Naive thymus-derived CD4-positive, alpha-beta T cell (primary cell): ENCODE measurements around the gene NTRK1. TPM values are rescaled to one million over a fixed set of nuclear protein-coding genes. Genes with fewer than 3 reads are reported as not detected.

ENCODE experiments used
- ATAC-seq: fragments of 150-1000 bp; cut with Tn5 transposase; 2 replicates; pipeline ENCODE4 v1.10.0; 2021; ENCODE audit warnings: mild to moderate bottlenecking, moderate library complexity
- CTCF ChIA-PET: fragments of 350-600 bp; sonication (Branson Sonifier 250); formaldehyde crosslinking; loops from one replicate; lab custom pipeline; 2021; ENCODE audit warnings: antibody characterized with exemption; lab: Charles Lee
- POLR2A ChIA-PET: fragments of 350-600 bp; sonication (Branson Sonifier 250); formaldehyde crosslinking; loops from one replicate; lab custom pipeline; 2021; ENCODE audit warnings: antibody characterized with exemption, inconsistent platforms; lab: Charles Lee
- DNase-seq, 9 donors: peaks; one replicate each; pipeline versions ENCODE4 v3.0.0 to v3.0.0-alpha.2; 2020 to 2022; ENCODE audit warnings: mixed read lengths in 1 of 9
- H3K27ac ChIP-seq: one replicate; pipeline ENCODE4 v1.7.0; 2013; ENCODE audit warnings: mild to moderate bottlenecking, low read depth, low read length, moderate library complexity
- H3K27me3 ChIP-seq, 2 donors: one replicate each; pipeline ENCODE4 v1.7.0; 2013; ENCODE audit warnings: low read length in 2 of 2, mild to moderate bottlenecking in 2 of 2, moderate library complexity in 2 of 2; ENCODE audit not compliant: control insufficient read depth in 2 of 2, insufficient read depth in 2 of 2
- H3K36me3 ChIP-seq, 3 experiments: 1 replicate in 2 of 3; 2 replicates in 1 of 3; pipeline ENCODE4 v1.7.0; 2013; ENCODE audit warnings: low read length in 3 of 3, mild to moderate bottlenecking in 3 of 3, moderate library complexity in 1 of 3; ENCODE audit not compliant: insufficient read depth in 3 of 3, control insufficient read depth in 2 of 3
- H3K4me1 ChIP-seq, 2 donors: one replicate each; pipeline ENCODE4 v1.7.0; 2013; ENCODE audit warnings: low read length in 2 of 2, mild to moderate bottlenecking in 2 of 2, moderate library complexity in 1 of 2; ENCODE audit not compliant: control insufficient read depth in 2 of 2, insufficient read depth in 2 of 2
- H3K4me3 ChIP-seq: 2 replicates; pipeline ENCODE4 v1.7.0; 2013; ENCODE audit warnings: mild to moderate bottlenecking, low read length
- H3K9me3 ChIP-seq, 3 experiments: 1 replicate in 2 of 3; 2 replicates in 1 of 3; pipeline ENCODE4 v1.7.0; 2013; ENCODE audit warnings: low read length in 3 of 3; ENCODE audit not compliant: control insufficient read depth in 2 of 3
- H3K27ac Mint-ChIP-seq, 9 donors: one replicate each; pipeline ENCODE4 v1.8.0; 2020 to 2022; ENCODE audit warnings: mixed read lengths in 9 of 9, mild to moderate bottlenecking in 8 of 9, moderate library complexity in 5 of 9, inconsistent platforms in 2 of 9
- H3K27me3 Mint-ChIP-seq, 5 donors: one replicate each; pipeline ENCODE4 v1.8.0; 2021 to 2022; ENCODE audit warnings: mixed read lengths in 5 of 5, mild to moderate bottlenecking in 1 of 5
- H3K36me3 Mint-ChIP-seq, 5 donors: one replicate each; pipeline ENCODE4 v1.8.0; 2020 to 2022; ENCODE audit warnings: mixed read lengths in 5 of 5, mild to moderate bottlenecking in 3 of 5, inconsistent platforms in 1 of 5
- H3K4me1 Mint-ChIP-seq, 7 donors: one replicate each; pipeline ENCODE4 v1.8.0; 2020 to 2022; ENCODE audit warnings: mixed read lengths in 7 of 7, mild to moderate bottlenecking in 3 of 7, inconsistent platforms in 1 of 7
- H3K4me3 Mint-ChIP-seq, 10 donors: one replicate each; pipeline ENCODE4 v1.8.0; 2020 to 2022; ENCODE audit warnings: mild to moderate bottlenecking in 10 of 10, mixed read lengths in 10 of 10, moderate library complexity in 6 of 10, inconsistent platforms in 2 of 10
- H3K9me3 Mint-ChIP-seq, 11 donors: one replicate each; pipeline ENCODE4 v1.8.0; 2020 to 2022; ENCODE audit warnings: mixed read lengths in 11 of 11, mild to moderate bottlenecking in 4 of 11, inconsistent platforms in 1 of 11, moderate library complexity in 1 of 11
- intact Hi-C, 2 donors: fragments of 100-400 bp; cut with micrococcal nuclease; formaldehyde crosslinking; loops; one replicate each; pipeline ENCODE4 v1.15.1; 2023
- polyA plus RNA-seq, 2 donors: library from polyadenylated mRNA; unstranded; fragments of 300-500 nt; fragmentation: Illumina TruSeq; gene quantifications; one replicate each; pipeline ENCODE4 v1.2.3, GENCODE V29; 2021
- total RNA-seq, 6 experiments: library from RNA in 5 of 6; stranded (reverse) in 5 of 6; gene quantifications; 1 replicate in 5 of 6; 2 replicates in 1 of 6; pipeline ENCODE4 v1.2.3 and lab custom pipeline; 2021 to 2026

Gene NTRK1
- total and polyA plus RNA-seq, 7 experiments from 2014 or later, result 0.09 to 17.3 (median 3.3) TPM; not detected in 3

DNA sequence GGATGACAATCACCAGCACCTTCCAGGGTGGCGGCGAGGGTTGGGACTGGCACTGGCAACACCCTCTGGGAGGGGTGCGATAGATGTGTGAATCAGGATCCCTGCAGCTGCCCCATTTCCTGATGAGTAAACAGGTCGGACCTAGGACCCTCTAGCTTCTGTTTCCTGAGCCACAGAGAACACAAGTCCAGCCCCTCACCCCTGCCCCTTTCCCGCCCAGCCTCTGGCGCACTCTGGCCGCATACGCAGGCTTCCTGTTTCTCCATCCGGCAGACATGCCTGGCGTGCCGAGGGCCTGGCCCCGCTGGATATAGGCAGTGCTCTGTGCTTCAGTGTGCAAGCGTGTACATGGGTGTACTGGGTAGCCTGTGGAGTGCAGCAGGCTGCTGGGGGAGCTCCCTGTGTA is 37.5 kb downstream of the NTRK1 start:
- CTCF ChIA-PET, result interaction anchor here (0.6 to 1.0 kb wide), 2 partner anchors 8 to 97 kb away, joined by 3 read pairs; no protein-coding TSS in a partner anchor

DNA sequence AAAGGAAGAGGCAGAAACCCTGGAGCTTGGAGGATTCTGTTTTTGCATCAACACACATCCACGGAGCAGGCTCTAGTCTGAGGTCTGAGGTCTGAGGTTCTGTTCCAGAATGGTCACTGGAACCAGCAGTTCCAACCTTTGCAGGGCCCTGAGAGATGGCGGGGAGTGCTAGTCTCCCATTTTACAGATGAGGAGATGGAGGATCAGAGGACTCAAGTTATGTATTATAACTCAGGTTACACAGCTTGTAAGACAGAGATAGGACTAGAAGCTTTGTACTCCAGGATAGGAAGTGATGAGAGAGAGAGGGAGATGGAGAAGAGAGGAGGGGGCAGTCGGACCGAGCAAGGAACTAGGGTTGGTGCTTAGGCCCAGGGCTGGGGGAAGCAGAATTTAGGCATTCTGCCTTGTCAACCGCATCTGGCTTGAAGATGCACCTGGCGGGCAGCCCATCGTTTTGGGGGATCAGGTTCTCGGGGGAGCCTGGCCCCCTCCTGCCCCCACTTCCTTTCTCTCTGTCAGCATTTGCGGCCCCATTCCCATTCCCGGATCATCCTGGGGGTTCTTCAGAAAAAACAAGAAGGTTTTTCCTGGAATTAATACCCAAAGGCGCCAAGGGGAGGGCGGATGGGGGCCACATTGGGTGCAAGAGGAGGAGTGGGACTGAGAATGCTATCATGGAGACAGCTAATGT is 38.5 kb downstream of the NTRK1 start:
- ATAC-seq, result no peak
- intact Hi-C loops, result no loop called here
- H3K4me3 ChIP-seq, result no peak overlapping the region
- POLR2A ChIA-PET, result no interaction called here
- H3K27ac ChIP-seq, result no peak overlapping the region
- H3K27me3 ChIP-seq, result peaks cover 0 to 2% of the 10 kb centered on the region in 2 donors
- Mint-ChIP-seq H3K27me3 (peaks cover 15 to 35% (median 18%) of the 10 kb centered on the region in 5 donors), H3K4me3 (no peak overlapping the region), H3K36me3 (no peaks in the 10 kb centered on the region), H3K9me3 (no peaks in the 10 kb centered on the region), H3K27ac (no peak overlapping the region), H3K4me1 (peaks cover 7 to 16% (median 9%) of the 10 kb centered on the region in 7 donors)
- no peak for DNase-seq
- H3K9me3 ChIP-seq, result no peaks in the 10 kb centered on the region
- CTCF ChIA-PET, result interaction anchor here (0.8 to 1.0 kb wide), 2 partner anchors 9 to 60 kb away, joined by 3 to 4 read pairs; no protein-coding TSS in a partner anchor
- no peaks in the 10 kb centered on the region for H3K36me3 ChIP-seq
- H3K4me1 ChIP-seq, result no peaks in the 10 kb centered on the region

More for the DNA sequence above, 37.5 kb downstream of the NTRK1 start:
- no peak overlapping the region for H3K4me3 ChIP-seq
- POLR2A ChIA-PET, result no interaction called here
- no peaks in the 10 kb centered on the region for H3K36me3 ChIP-seq
- Mint-ChIP-seq H3K36me3 (no peaks in the 10 kb centered on the region), H3K4me3 (peak overlapping the region in 2 of 10 donors; percentile 4 to 31), H3K27ac (peak overlapping the region in 2 of 9 donors; percentile 62 to 75), H3K4me1 (peaks cover 7 to 18% (median 12%) of the 10 kb centered on the region in 7 donors), H3K9me3 (no peaks in the 10 kb centered on the region), H3K27me3 (peaks cover 16 to 41% (median 21%) of the 10 kb centered on the region in 5 donors)
- DNase-seq, result no peak
- no peaks in the 10 kb centered on the region for H3K9me3 ChIP-seq
- intact Hi-C loops, result no loop called here
- H3K27me3 ChIP-seq, result peaks cover 6 to 8% of the 10 kb centered on the region in 2 donors
- H3K4me1 ChIP-seq, result peaks cover 0 to 6% of the 10 kb centered on the region in 2 donors
- H3K27ac ChIP-seq, result no peak overlapping the region
- ATAC-seq, result peak; percentile 41

DNA sequence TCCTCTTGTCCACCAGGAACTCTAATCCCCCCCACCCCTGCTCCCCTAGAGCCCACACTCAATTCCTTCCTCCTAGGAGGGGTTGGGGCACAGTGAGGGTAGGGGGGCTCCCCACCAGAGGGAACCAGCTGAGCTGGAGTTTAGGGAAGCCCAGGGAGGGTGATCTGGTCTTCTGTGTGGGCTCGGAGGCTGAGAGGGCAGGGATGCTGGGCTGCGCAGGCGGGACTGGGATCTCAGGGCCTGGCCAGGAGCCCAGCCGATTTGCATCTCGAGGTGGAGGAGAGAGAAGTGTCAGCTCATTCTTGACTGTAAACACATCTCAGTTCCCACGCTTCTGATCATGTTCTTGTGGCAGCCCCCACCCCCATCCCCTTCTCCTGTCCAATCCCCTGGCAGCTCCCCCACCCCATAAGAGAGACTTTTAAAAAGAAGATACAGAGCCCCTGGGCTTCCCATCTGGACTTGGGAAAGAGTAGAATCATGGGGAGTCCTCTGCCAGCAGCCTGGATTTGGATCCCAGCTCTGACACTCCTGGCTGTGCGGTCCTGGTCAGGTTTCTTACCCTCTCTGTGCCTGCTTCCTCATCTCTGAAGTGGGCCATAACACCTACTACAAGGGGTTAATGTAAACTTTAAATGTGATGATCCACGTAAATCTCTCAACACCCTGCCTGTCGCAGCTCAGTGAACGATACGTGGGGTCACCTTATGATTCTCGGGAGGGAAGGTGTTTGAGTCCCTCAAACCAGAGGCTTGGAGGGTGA is 39.5 kb downstream of the NTRK1 start:
- no peaks in the 10 kb centered on the region for H3K9me3 Mint-ChIP-seq
- peaks cover 7 to 16% (median 8%) of the 10 kb centered on the region in 7 donors for H3K4me1 Mint-ChIP-seq
- H3K27me3 ChIP-seq, result no peaks in the 10 kb centered on the region
- no peak overlapping the region for H3K27ac ChIP-seq
- peaks cover 11 to 27% (median 14%) of the 10 kb centered on the region in 5 donors for H3K27me3 Mint-ChIP-seq
- no peaks in the 10 kb centered on the region for H3K36me3 ChIP-seq
- H3K9me3 ChIP-seq, result no peaks in the 10 kb centered on the region
- POLR2A ChIA-PET, result no interaction called here
- intact Hi-C loops, result no loop called here
- no peak overlapping the region for H3K4me3 ChIP-seq
- H3K27ac Mint-ChIP-seq, result no peak overlapping the region
- H3K4me1 ChIP-seq, result no peaks in the 10 kb centered on the region
- no peak for ATAC-seq
- CTCF ChIA-PET, result interaction anchor here (0.7 to 1.0 kb wide), 2 partner anchors 9 to 10 kb away, joined by 3 read pairs; no protein-coding TSS in a partner anchor
- no peak for DNase-seq
- no peak overlapping the region for H3K4me3 Mint-ChIP-seq
- H3K36me3 Mint-ChIP-seq, result no peaks in the 10 kb centered on the region

DNA sequence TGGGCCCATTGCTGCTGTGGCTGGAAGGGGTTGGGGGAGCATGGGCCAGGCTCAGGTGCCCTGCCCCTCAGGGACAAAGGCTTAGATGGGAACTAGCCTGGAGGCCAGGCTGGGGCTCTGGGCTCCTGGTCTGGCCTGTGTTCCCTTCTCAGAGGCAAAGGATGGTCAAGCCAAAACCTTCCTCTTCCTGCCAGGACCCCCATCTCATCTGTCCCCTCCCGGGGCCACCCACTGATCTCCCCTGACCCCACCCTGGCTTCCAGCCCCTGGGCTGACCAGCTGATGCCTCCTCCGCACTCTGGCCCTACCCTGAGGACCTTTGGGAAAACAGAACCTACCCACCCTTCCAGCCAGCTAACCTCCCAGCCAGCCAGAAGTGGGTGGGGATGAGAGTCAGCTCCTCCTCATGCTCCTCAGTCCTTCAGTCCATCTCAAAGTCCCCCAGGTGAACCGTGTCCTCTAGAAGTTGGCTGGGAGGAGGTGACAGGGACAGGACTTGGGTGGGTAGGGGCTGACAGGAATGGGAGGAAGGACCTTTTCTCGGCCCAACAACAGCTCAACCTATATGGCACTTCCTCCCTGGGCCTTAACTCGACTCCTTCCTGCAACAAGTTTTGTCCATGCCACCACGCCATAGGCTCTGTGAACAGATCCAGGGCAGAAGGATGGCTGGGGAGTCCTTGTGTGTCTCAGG is 40.4 kb downstream of the NTRK1 start:
- ChIA-PET POLR2A (no interaction called here), CTCF (no interaction called here)
- Mint-ChIP-seq H3K27ac (peak overlapping the region in 1 of 9 donors; percentile 41), H3K9me3 (no peaks in the 10 kb centered on the region), H3K4me1 (peaks cover 5 to 16% (median 8%) of the 10 kb centered on the region in 7 donors), H3K4me3 (no peak overlapping the region), H3K27me3 (peaks cover 7 to 21% (median 10%) of the 10 kb centered on the region in 5 donors), H3K36me3 (no peaks in the 10 kb centered on the region)
- Histone ChIP-seq H3K4me3 (no peak overlapping the region), H3K9me3 (no peaks in the 10 kb centered on the region), H3K36me3 (no peaks in the 10 kb centered on the region), H3K4me1 (no peaks in the 10 kb centered on the region), H3K27me3 (no peaks in the 10 kb centered on the region), H3K27ac (no peak overlapping the region)
- ATAC-seq (no peak), DNase-seq (no peak)
- intact Hi-C loops, result no loop called here

DNA sequence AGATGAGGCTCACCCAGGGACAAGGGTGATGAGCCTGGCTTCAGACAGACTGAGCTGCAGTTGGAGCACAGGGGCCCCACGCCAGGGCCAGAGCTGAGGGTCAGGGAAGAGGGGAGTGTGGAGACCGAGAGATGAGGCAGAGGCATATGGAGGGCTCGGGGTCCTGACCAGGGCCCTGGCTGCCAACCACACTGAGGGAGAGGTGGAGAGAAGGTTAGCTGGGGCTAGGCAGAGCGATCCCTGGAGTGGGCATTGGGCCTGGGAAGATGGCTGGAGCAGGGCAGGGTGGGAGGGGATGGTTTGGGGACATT is 40.9 kb downstream of the NTRK1 start:
- POLR2A ChIA-PET, result no interaction called here
- Mint-ChIP-seq H3K27me3 (peaks cover 7 to 21% (median 10%) of the 10 kb centered on the region in 5 donors), H3K27ac (no peak overlapping the region), H3K36me3 (no peaks in the 10 kb centered on the region), H3K9me3 (no peaks in the 10 kb centered on the region), H3K4me3 (no peak overlapping the region), H3K4me1 (peaks cover 5 to 16% (median 8%) of the 10 kb centered on the region in 7 donors)
- CTCF ChIA-PET, result no interaction called here
- intact Hi-C loops, result no loop called here
- DNase-seq (no peak), ATAC-seq (no peak)
- H3K36me3 ChIP-seq, result no peaks in the 10 kb centered on the region
- no peak overlapping the region for H3K4me3 ChIP-seq
- no peaks in the 10 kb centered on the region for H3K4me1 ChIP-seq
- H3K27ac ChIP-seq, result no peak overlapping the region
- H3K27me3 ChIP-seq, result no peaks in the 10 kb centered on the region
- no peaks in the 10 kb centered on the region for H3K9me3 ChIP-seq

DNA sequence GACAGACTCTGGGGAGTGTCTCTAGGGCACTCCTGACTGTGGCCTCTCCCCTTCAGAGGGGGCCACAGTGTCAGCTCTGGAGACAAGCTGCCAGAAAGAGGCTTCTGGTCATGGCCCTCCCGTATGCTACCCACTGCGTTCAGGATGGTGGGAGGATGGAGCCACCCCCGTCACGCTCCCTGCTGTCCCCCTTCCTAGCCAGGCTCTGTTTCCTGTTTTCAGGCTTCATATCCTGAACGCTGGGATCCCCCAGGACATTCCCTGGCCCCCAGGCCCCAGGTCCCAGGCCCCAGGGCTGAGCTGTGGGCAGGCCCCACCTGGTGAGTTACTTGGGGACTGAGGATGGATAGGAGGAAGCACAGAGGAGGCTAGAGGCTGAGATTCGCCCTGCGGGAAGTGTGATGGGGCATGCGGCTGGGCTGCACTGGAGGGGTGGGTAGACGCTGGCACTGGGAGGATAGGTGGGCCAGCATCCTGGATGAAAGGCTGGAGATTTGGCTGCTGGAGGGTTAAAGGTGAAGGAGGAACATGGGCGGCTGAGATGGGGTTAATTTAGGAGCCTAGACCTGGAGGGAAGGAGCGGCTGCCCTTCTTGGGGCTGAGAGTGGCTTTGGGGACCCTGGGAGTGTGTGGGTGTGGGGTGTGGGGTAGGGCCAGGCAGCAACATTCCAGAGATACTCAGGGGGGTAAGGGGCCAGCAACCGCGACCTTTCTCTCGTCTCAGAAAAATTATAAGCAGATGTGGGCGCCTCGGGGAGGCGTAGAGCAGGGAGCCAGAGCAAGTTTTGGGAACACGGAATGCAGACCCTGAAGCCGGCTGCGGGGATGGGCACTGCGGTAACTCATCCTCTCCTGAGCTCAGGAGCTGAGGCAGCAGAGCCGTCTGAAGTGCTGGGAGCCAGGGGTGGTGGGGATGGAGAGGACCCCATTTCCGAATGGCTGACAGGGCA is 41.6 kb downstream of the NTRK1 start:
- intact Hi-C loops, result no loop called here
- Mint-ChIP-seq H3K36me3 (no peaks in the 10 kb centered on the region), H3K9me3 (no peaks in the 10 kb centered on the region), H3K4me3 (no peak overlapping the region), H3K4me1 (peaks cover 5 to 16% (median 8%) of the 10 kb centered on the region in 7 donors), H3K27ac (peak overlapping the region in 1 of 9 donors; percentile 76), H3K27me3 (peaks cover 4 to 24% (median 12%) of the 10 kb centered on the region in 5 donors)
- CTCF ChIA-PET, result interaction anchor here (1.4 to 1.5 kb wide), 2 partner anchors 12 to 27 kb away, joined by 3 to 4 read pairs; no protein-coding TSS in a partner anchor
- no peaks in the 10 kb centered on the region for H3K4me1 ChIP-seq
- no peak overlapping the region for H3K27ac ChIP-seq
- ATAC-seq (no peak), DNase-seq (no peak)
- no peaks in the 10 kb centered on the region for H3K9me3 ChIP-seq
- H3K27me3 ChIP-seq, result no peaks in the 10 kb centered on the region
- no peak overlapping the region for H3K4me3 ChIP-seq
- POLR2A ChIA-PET, result no interaction called here
- no peaks in the 10 kb centered on the region for H3K36me3 ChIP-seq
